K562 (cell line): ENCODE measurements around the gene KIF3B. TPM values are rescaled to one million over a fixed set of nuclear protein-coding genes. Genes with fewer than 3 reads are reported as not detected.

ENCODE experiments used
- ATAC-seq: fragments of 200-7000 bp; cut with Tn5 transposase; 3 replicates; pipeline ENCODE4 v1.9.1; 2020; ENCODE audit warnings: moderate library complexity
- BruUV-seq: library from RNA; stranded (reverse); fragments of 400-500 nt; replicated peaks from 2 replicates; lab custom pipeline; 2021; lab: Mats Ljungman, UMichigan
- CTCF ChIA-PET: fragments of 300-600 bp; formaldehyde crosslinking; extraction: SDS; loops from one replicate; lab custom pipeline; 2021; ENCODE audit warnings: low intra/inter-chr PET ratio; lab: Yijun Ruan, JAX
- POLR2A ChIA-PET: fragments of 300-600, 350-650 bp; sonication (Branson Sonifier 250); formaldehyde crosslinking; extraction: SDS; loops from one replicate; lab custom pipeline; 2021; ENCODE audit warnings: antibody characterized with exemption, inconsistent platforms; lab: Yijun Ruan, JAX
- DNase-seq, 4 experiments: peaks; one replicate each; pipeline versions ENCODE4 v3.0.0 to v3.0.0-alpha.2; 2011 to 2018; ENCODE audit warnings: low spot score in 3 of 4, mixed read lengths in 3 of 4; ENCODE audit errors: extremely low read depth in 1 of 4
- FAIRE-seq: peaks from 2 replicates; lab custom pipeline; 2011; peaks lifted over from hg19 to GRCh38; lab: Jason Lieb, UNC
- H2AFZ ChIP-seq: 2 replicates; pipeline ENCODE4 v1.6.0; 2011; ENCODE audit warnings: low read depth, low read length, control low read depth, inconsistent platforms
- H3K27ac ChIP-seq: fragments of 200-600 bp; 3 replicates; pipeline ENCODE4 v1.8.0; 2011; ENCODE audit warnings: low read depth, mild to moderate bottlenecking, control low read depth, inconsistent platforms, low read length, moderate library complexity, mixed read lengths; ENCODE audit errors: extremely low read depth
- H3K27me3 ChIP-seq, 2 experiments: fragments of 300-600 bp in 1 of 2; 2 replicates in 1 of 2; 3 replicates in 1 of 2; pipeline versions ENCODE4 v1.6.0 to v1.8.0; 2011; ENCODE audit warnings: inconsistent platforms in 2 of 2, low read length in 2 of 2, mild to moderate bottlenecking in 1 of 2, mixed read lengths in 1 of 2, moderate library complexity in 1 of 2; ENCODE audit not compliant: control insufficient read depth in 2 of 2, insufficient read depth in 2 of 2
- H3K36me3 ChIP-seq: fragments of 300-600 bp; 3 replicates; pipeline ENCODE4 v1.8.0; 2011; ENCODE audit warnings: mild to moderate bottlenecking, low read length, inconsistent platforms; ENCODE audit not compliant: control insufficient read depth, insufficient read depth
- H3K4me1 ChIP-seq, 2 experiments: fragments of 200-600 bp in 1 of 2; replicated peaks in 1 of 2; 2 replicates in 1 of 2; 3 replicates in 1 of 2; pipeline versions ENCODE4 v1.5.1 to v1.8.0; 2011; ENCODE audit warnings: inconsistent platforms in 2 of 2, low read length in 2 of 2, mild to moderate bottlenecking in 1 of 2, mixed read lengths in 1 of 2, moderate library complexity in 1 of 2; ENCODE audit not compliant: control insufficient read depth in 2 of 2, insufficient read depth in 2 of 2
- H3K4me2 ChIP-seq: 2 replicates; pipeline ENCODE4 v1.6.1; 2011; ENCODE audit warnings: low read length, control low read depth, inconsistent platforms, mixed read lengths; ENCODE audit not compliant: insufficient read depth
- H3K4me3 ChIP-seq: fragments of 200-600 bp; sonication (generic), shearing (Covaris generic); 2 replicates; pipeline ENCODE4 v1.5.1; 2016; ENCODE audit warnings: control low read depth, inconsistent platforms
- H3K79me2 ChIP-seq: fragments of 200-600 bp; 3 replicates; pipeline ENCODE4 v1.8.0; 2011; ENCODE audit warnings: low read length, inconsistent platforms; ENCODE audit not compliant: control insufficient read depth, insufficient read depth
- H3K9ac ChIP-seq, 2 experiments: 2 replicates each; pipeline versions ENCODE4 v1.6.0 to v1.6.1; 2011; ENCODE audit warnings: low read depth in 2 of 2, low read length in 2 of 2, control low read depth in 1 of 2, inconsistent platforms in 1 of 2, mild to moderate bottlenecking in 1 of 2, mixed read lengths in 1 of 2; ENCODE audit not compliant: insufficient read depth in 1 of 2
- H3K9me1 ChIP-seq: one replicate; pipeline ENCODE4 v1.6.0; 2011; ENCODE audit warnings: inconsistent platforms, mild to moderate bottlenecking, low read length, moderate library complexity; ENCODE audit not compliant: control insufficient read depth, insufficient read depth
- H3K9me3 ChIP-seq: replicated peaks from 2 replicates; pipeline ENCODE4 v1.5.1; 2011; ENCODE audit warnings: low read depth, low read length, inconsistent platforms; ENCODE audit not compliant: control insufficient read depth, insufficient read depth
- H4K20me1 ChIP-seq: replicated peaks from 2 replicates; pipeline ENCODE4 v1.6.1; 2011; ENCODE audit warnings: low read length, inconsistent platforms, mixed read lengths; ENCODE audit not compliant: control insufficient read depth, insufficient read depth
- ARNT ChIP-seq, 2 experiments: fragments of 450-650 bp; IDR thresholded peaks; 2 replicates each; pipeline ENCODE4 v1.6.1; 2016; ENCODE audit warnings: mild to moderate bottlenecking in 1 of 2
- BRF2 ChIP-seq: IDR thresholded peaks from 3 replicates; pipeline ENCODE4 v1.6.1; 2011; ENCODE audit warnings: borderline replicate concordance, mild to moderate bottlenecking; ENCODE audit not compliant: insufficient read length, insufficient read depth
- CBX3 ChIP-seq, 2 experiments: IDR thresholded peaks; 1 replicate in 1 of 2; 2 replicates in 1 of 2; pipeline ENCODE4 v1.6.1; 2012; ENCODE audit warnings: inconsistent platforms in 2 of 2, low read length in 2 of 2, borderline replicate concordance in 1 of 2, control low read depth in 1 of 2
- CREM ChIP-seq: IDR thresholded peaks from 2 replicates; pipeline ENCODE4 v1.6.1; 2014; ENCODE audit warnings: antibody characterized with exemption, low read depth
- CXXC5 ChIP-seq: fragments of 250-450 bp; sonication (Bioruptor Pico); IDR thresholded peaks from 2 replicates; pipeline ENCODE4 v1.8.0; 2022; ENCODE audit warnings: inconsistent platforms, mild to moderate bottlenecking, moderate library complexity
- HNRNPLL ChIP-seq: fragments of 200-400 bp; formaldehyde crosslinking; IDR thresholded peaks from 2 replicates; pipeline ENCODE4 v1.6.1; 2017; ENCODE audit warnings: low read length, low read depth, mild to moderate bottlenecking; ENCODE audit not compliant: poor library complexity, severe bottlenecking
- PCBP2 ChIP-seq: fragments of 200-400 bp; formaldehyde crosslinking; IDR thresholded peaks from 2 replicates; pipeline ENCODE4 v1.6.1; 2018; ENCODE audit warnings: low read length, low read depth, mild to moderate bottlenecking, moderate library complexity; ENCODE audit not compliant: poor library complexity, severe bottlenecking
- PHB2 ChIP-seq: fragments of 450-650 bp; IDR thresholded peaks from 2 replicates; pipeline ENCODE4 v1.6.1; 2017; ENCODE audit warnings: low read depth
- POLR2AphosphoS5 ChIP-seq: IDR thresholded peaks from 2 replicates; pipeline ENCODE4 v1.6.1; 2011; ENCODE audit warnings: mild to moderate bottlenecking, low read depth, low read length, moderate library complexity; ENCODE audit not compliant: control insufficient read depth, insufficient read depth
- SUPT5H ChIP-seq: fragments of 450-650 bp; IDR thresholded peaks from 2 replicates; pipeline ENCODE4 v1.6.1; 2016
- TCF3 ChIP-seq: sonication (generic); formaldehyde crosslinking; IDR thresholded peaks from 2 replicates; pipeline ENCODE4 v1.4.0; 2020; ENCODE audit warnings: mild to moderate bottlenecking, missing genetic modification reagents
- WGBS: fragments of 100-300 bp; shearing (Covaris generic); methylation state at CpG from one replicate; pipeline ENCODE4 v1.1.6; 2016; ENCODE audit warnings: low coverage, mixed read lengths; ENCODE audit not compliant: insufficient coverage; ENCODE audit errors: missing lambda C conversion rate; 5-methylcytosine and 5-hydroxymethylcytosine counted together
- in situ Hi-C: fragments of 300-500 bp; cut with MboI; formaldehyde crosslinking; loops from 4 replicates; pipeline ENCODE4 v1.15.0; 2018; ENCODE audit warnings: inconsistent platforms, mixed read lengths
- intact Hi-C: fragments of 100-400 bp; cut with micrococcal nuclease; formaldehyde crosslinking; loops from 2 replicates; pipeline ENCODE4 v1.14.2; 2022
- polyA plus RNA-seq, 8 experiments: library from polyadenylated mRNA; depleted of rRNA in 4 of 8; stranded (reverse) in 5 of 8; unstranded in 3 of 8; fragments of >200 nt; fragmentation: Nextera tagmentation in 2 of 8; fragmentation: Illumina TruSeq in 1 of 8; extraction: Ambion mirVana in 2 of 8; extraction: Trizol in 1 of 8; gene quantifications; 2 replicates each; pipeline versions ENCODE4 v1.2.1 to v1.2.3, GENCODE V29; 2011 to 2014; ENCODE audit warnings: inconsistent platforms in 1 of 8, missing spikeins in 1 of 8
- total RNA-seq, 7 experiments: library from RNA; depleted of rRNA in 6 of 7; stranded (reverse); fragments of >200 nt in 6 of 7; fragmentation: Illumina TruSeq in 2 of 7; extraction: Trizol in 2 of 7; gene quantifications; 2 replicates each; pipeline versions ENCODE4 v1.2.1 to v1.2.3, GENCODE V29; 2011 to 2021; ENCODE audit warnings: low replicate concordance in 1 of 7
- TF ChIP-seq, protein P1 (sequence below), 2 experiments: fragments of 450-650 bp in 1 of 2; sonication (generic) in 1 of 2; formaldehyde crosslinking in 1 of 2; IDR thresholded peaks in 1 of 2; conservative IDR thresholded peaks in 1 of 2; 2 replicates each; pipeline versions ENCODE4 v1.6.1 to v1.8.1; 2016 to 2023; ENCODE audit warnings: mild to moderate bottlenecking in 2 of 2, moderate library complexity in 2 of 2, inconsistent platforms in 1 of 2, missing genetic modification reagents in 1 of 2
- TF ChIP-seq, protein P2 (sequence below): fragments of 200-400 bp; formaldehyde crosslinking; IDR thresholded peaks from 2 replicates; pipeline ENCODE4 v1.6.1; 2017; ENCODE audit warnings: mild to moderate bottlenecking, low read depth, low read length, moderate library complexity
- TF ChIP-seq, protein P3 (sequence below): fragments of 250-450 bp; sonication (Bioruptor Pico); IDR thresholded peaks from 2 replicates; pipeline ENCODE4 v1.8.0; 2022; ENCODE audit warnings: moderate library complexity, mild to moderate bottlenecking, inconsistent platforms
- TF ChIP-seq, protein P4 (sequence below), 2 experiments: IDR thresholded peaks; 2 replicates each; pipeline ENCODE4 v1.6.1; 2011; ENCODE audit warnings: borderline replicate concordance in 1 of 2, control low read depth in 1 of 2, low read depth in 1 of 2, low read length in 1 of 2, mild to moderate bottlenecking in 1 of 2, mixed read lengths in 1 of 2, moderate library complexity in 1 of 2; ENCODE audit not compliant: insufficient read depth in 1 of 2, insufficient read length in 1 of 2, poor library complexity in 1 of 2, severe bottlenecking in 1 of 2; ENCODE audit errors: extremely low read depth in 1 of 2

The KIF3B gene
- total and polyA plus RNA-seq, 9 of the 15 experiments (the other 6 are each of a cell fraction or from before 2014, with no cell fraction given), result 2.9 to 12.3 (median 8.6) TPM

- CTCF ChIA-PET, result no interaction called here
- H3K9me1 ChIP-seq, result no peaks in the 10 kb centered on the region
- in situ Hi-C loops (no loop called here), intact Hi-C loops (no loop called here)
- H4K20me1 ChIP-seq, result no peaks in the 10 kb centered on the region
- peaks cover 0 to 4% of the 10 kb centered on the region in 2 experiments; a peak in 2 of 5 replicates for H3K4me1 ChIP-seq
- no peaks in the 10 kb centered on the region for H3K9me3 ChIP-seq
- DNase-seq (no peak), ATAC-seq (peak; percentile 23; the same call in 1 of the 3 replicates), FAIRE-seq (no peak)
- no peak overlapping the region for H2AFZ ChIP-seq
- BruUV-seq, result no TSS peak
- no peaks in the 10 kb centered on the region for H3K79me2 ChIP-seq
- H3K36me3 ChIP-seq, result no peaks in the 10 kb centered on the region
- no peak overlapping the region for H3K27ac ChIP-seq
- H3K4me3 ChIP-seq, result no peak overlapping the region
- H3K9ac ChIP-seq, result no peak overlapping the region
- POLR2A ChIA-PET, result no interaction called here
- H3K4me2 ChIP-seq, result no peak overlapping the region
- WGBS, result 0% methylated on average over 3 of the region's 3 CpGs
- H3K27me3 ChIP-seq, result peaks cover 7 to 12% of the 10 kb centered on the region in 2 experiments; a peak in 2 of 5 replicates
- TF ChIP-seq ARNT (IDR thresholded peaks at IDR 0.05) (no peak), CXXC5 (CRISPR knock-in tag) (no peak), CBX3 (IDR thresholded peaks at IDR 0.05; ENCODE audit: borderline replicate concordance in 1 of 2, low read length in 2 of 2) (no peak), SUPT5H (no peak), TCF3 (no peak), PHB2 (no peak), POLR2AphosphoS5 (no peak), HNRNPLL (no peak), BRF2 (no peak), CREM (no peak), PCBP2 (no peak)
- TF ChIP-seq, protein P1, sequence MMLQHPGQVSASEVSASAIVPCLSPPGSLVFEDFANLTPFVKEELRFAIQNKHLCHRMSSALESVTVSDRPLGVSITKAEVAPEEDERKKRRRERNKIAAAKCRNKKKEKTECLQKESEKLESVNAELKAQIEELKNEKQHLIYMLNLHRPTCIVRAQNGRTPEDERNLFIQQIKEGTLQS (IDR thresholded peaks at IDR 0.05), result no peak
- TF ChIP-seq, protein P1 (CRISPR knock-in tag; conservative IDR thresholded peaks at IDR 0.05), result no peak
- TF ChIP-seq, protein P2, sequence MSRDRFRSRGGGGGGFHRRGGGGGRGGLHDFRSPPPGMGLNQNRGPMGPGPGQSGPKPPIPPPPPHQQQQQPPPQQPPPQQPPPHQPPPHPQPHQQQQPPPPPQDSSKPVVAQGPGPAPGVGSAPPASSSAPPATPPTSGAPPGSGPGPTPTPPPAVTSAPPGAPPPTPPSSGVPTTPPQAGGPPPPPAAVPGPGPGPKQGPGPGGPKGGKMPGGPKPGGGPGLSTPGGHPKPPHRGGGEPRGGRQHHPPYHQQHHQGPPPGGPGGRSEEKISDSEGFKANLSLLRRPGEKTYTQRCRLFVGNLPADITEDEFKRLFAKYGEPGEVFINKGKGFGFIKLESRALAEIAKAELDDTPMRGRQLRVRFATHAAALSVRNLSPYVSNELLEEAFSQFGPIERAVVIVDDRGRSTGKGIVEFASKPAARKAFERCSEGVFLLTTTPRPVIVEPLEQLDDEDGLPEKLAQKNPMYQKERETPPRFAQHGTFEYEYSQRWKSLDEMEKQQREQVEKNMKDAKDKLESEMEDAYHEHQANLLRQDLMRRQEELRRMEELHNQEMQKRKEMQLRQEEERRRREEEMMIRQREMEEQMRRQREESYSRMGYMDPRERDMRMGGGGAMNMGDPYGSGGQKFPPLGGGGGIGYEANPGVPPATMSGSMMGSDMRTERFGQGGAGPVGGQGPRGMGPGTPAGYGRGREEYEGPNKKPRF, result no peak
- TF ChIP-seq, protein P3, sequence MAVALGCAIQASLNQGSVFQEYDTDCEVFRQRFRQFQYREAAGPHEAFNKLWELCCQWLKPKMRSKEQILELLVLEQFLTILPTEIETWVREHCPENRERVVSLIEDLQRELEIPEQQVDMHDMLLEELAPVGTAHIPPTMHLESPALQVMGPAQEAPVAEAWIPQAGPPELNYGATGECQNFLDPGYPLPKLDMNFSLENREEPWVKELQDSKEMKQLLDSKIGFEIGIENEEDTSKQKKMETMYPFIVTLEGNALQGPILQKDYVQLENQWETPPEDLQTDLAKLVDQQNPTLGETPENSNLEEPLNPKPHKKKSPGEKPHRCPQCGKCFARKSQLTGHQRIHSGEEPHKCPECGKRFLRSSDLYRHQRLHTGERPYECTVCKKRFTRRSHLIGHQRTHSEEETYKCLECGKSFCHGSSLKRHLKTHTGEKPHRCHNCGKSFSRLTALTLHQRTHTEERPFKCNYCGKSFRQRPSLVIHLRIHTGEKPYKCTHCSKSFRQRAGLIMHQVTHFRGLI (CRISPR knock-in tag), result no peak
- TF ChIP-seq, protein P4, sequence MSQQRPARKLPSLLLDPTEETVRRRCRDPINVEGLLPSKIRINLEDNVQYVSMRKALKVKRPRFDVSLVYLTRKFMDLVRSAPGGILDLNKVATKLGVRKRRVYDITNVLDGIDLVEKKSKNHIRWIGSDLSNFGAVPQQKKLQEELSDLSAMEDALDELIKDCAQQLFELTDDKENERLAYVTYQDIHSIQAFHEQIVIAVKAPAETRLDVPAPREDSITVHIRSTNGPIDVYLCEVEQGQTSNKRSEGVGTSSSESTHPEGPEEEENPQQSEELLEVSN (IDR thresholded peaks at IDR 0.05; ENCODE audit: borderline replicate concordance in 1 of 2, extremely low read depth in 1 of 2, insufficient read depth in 1 of 2, insufficient read length in 1 of 2, low read depth in 1 of 2, low read length in 1 of 2, poor library complexity in 1 of 2, severe bottlenecking in 1 of 2), result no peak
These were observed 26.0 kb upstream of the KIF3B start for GRCh38 chr20:32251470-32251869.
